DMS 273 (cell line): Measurements from ENCODE around the gene PGS1.
A peak's percentile ranks its signal among the peaks of the same experiment; 100 is the strongest.
"Not testable (repeated sequence)": the region's sequence is repeated elsewhere in the genome, so short reads cannot be mapped to it uniquely, and the experiment has no call there.

ENCODE experiments used
- DNase-seq: peaks from one replicate; lab custom pipeline; 2025; ENCODE audit not compliant: unreplicated experiment; lab: John Stamatoyannopoulos, UW

Gene PGS1

DNA sequence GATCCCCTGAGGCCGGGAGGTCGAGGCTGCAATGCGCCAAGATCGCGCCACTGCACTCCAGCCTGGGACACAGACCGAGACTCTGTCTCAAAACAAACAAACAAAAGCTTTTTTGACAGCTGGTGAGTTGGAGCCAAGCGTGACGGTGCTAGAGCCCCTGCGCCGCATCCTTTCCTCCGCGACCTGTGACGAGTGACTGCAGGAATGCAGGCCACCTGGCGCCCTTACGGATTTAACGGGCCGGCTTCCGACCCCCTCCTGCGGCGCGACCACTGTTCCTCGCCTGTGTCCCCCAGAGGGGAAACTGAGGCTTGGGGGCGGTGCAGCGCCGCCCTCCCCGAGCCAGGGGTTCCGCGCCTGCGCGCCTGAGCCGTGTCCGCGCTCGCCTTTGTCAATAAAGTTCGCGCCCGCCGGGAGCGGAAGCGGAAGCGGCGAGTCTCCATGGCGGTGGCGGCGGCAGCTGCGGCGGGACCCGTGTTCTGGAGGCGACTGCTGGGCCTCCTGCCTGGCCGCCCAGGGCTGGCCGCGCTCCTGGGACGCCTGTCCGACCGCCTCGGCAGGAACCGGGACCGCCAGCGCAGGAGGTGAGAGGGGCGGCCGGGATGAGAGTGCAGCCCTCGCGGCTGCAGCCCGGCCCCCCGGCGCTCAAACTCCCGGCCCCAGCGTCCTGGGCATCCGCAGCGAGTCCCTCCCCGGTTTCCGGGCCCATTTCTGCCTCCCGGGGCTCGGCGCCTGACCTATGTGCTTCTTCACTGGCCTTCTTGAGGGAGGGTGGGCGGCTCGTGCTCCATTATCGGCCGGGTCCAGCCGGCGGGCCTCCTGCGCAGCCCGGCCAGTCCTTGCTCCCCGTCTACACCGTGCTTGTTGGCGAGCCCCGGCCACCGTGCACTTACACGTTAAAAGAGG is at the start of gene PGS1:
TSS of gene PGS1 (plus strand) at position 425 of the 906 bp plus-strand sequence. CDS start at position 442, 17 bp downstream.
- DNase-seq = peak; percentile 91

DNA sequence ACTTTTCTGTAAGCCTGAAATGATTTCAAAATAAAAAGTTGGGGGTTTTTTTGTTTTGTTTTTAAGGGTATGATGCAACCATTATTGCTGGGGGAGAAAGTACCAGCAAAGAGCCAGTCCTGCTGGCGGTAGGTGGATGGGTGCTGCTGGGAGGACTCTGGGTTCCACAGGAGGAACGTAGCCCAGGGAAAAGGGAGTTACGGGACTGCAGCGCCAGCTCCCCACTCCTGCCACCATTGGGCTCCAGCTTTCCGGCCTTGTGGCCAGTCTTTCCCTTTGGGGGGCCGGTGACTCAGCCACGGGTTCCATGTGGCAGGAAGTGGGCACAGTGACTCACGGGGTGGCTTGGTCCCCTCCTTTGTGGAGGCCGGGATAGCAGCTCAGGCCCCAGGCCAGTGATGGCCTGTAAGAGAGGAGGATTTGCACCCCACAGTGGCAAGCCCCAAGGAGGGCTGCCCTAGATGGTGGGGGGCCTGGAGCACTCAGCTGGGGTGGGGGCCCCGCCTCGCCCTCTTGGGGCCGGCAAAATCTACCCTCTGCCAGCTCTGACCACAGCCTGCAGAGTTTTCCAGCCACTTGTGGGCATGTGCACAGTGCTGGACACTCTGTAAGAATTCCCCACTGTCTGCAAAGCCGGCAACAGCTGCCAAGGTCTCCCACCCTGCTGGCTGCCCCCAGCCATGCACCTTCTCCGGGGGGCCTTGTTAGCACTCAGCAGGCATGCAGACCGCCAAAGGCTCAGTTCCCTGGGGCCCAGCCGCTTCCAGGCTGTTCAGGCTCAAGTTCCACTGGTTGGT is 49.0 kb upstream of the PGS1 start:
- no peak for DNase-seq

DNA sequence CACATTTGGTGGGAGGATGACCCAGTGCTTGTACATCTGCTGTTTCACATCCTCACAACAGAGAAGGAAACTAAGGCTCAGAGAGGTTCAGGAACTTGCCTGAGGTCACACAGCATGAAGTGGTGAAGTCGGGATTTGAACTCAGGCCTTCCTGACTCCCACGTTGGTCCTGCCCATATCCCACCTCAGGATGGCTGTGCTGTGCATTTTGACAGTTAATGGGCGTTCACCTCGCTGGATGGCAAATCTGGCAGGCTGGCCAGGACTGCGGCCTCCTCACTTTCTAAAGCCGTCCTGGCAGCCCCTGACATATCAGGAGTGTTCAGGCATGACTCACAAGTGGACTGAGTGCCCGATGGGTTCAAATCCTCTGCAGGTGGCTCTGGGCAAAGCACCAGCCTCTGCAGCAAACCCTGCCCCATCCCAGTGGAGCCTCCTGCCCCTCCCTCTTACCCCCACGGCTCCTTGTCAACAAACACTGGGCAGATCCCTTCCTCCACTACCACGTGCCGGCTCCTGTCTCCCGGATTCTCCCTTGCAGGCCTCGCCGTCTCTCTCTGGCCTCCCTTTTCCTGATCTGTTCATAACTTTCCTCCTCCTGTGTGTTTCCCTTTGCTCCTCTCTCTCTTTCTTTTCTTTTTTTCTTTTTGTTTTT is 47.8 kb upstream of the PGS1 start:
- no peak for DNase-seq

DNA sequence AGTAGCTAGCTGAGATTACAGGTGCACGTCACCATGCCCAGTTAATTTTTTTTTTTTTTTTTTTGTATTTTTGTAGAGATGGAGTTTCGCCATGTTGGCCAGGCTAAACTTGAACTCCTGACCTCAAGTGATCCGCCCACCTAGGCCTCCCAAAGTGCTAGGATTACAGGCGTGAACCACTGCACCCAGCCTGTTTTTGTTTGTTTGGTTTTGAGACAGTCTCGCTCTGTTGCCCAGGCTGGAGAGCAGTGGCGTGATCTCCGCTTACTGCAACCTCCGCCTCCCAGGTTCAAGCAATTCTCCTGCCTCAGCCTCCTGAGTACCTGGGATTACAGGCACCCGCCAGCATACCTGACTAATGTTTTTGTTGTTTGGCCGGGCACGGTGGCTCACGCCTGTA is 47.1 kb upstream of the PGS1 start:
- DNase-seq = not testable (repeated sequence)

- DNase-seq = no peak
Measured at GRCh38 chr17:78332991-78333390, 45.5 kb upstream of the PGS1 start.

- DNase-seq = no peak
Measured at GRCh38 chr17:78335209-78335608, 43.2 kb upstream of the PGS1 start.

GRCh38 chr17:78337244-78338109 is 41.0 kb upstream of the PGS1 start:
- DNase-seq = no peak

DNA sequence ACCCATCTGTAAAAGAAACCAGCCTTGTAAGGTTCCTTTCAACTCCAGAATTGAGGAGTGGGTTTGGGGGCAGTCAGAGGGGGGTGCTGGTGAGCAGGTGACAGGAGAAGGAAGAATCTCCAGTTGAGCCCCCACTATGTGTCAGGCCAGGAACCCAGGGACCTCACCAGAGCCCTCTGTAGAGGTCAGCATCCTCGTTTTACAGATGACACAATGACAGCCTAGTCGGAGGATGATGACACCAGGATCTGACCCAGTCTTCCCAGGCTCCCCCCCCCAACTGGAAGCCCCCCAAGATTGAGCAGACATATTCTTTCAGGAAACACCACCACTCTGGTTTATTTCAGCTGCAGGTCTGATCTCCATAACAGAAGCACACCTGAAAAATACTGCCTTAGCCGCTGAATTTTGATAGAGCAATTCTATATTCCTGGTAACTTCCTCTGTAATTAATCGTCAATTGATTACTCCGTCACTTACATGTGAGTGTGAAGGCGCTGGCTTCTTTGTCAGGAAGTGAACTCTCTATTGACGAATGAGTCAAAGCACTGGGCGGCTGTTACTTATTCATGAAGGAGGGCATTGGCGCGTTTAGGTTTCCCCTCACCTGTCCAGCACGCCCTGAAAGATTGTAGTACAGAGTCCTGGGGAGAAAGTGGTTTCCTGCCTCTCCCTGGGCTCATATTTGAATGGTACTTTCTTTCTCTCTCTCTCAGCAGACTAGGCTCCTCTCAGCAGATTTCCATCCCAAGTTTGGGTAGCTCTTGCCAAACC is 39.8 kb upstream of the PGS1 start:
- no peak for DNase-seq

DNA sequence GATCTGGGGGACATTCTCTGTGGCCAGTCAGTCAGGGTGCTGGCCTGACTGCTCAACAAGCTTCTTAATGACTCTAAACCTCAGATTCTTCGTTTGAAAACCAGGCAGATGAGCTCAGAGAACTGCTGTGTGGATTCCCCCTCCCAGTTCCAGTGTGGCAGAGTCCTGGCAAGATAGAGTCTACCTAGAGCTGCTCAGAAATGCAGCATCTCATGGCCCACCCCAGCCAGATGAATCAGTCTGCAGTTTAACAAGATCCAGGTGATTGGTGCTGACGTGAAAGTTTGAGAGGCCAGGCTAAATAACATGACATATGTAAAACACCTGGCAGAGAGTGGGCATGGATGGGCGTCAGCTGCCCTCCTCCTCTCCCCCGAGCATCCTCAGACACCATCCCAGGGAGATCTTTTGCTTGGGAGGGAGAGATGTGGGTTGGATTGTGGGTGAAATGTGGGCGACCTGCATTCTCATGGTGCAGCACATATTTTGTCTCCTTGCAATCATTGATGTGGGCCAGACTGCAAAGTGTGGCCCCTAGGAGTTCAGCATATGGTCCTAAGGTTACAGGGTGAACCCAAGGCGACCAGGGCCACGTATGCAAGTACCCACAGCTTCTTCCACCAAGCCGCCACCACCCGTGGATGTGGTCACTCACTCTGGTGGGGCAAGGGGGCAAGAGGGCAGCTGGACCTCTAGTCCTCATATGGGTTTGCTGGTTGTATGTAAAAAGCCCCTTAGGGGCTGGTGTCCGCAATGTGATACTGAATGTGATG is 38.1 kb upstream of the PGS1 start:
- DNase-seq = no peak

DNA sequence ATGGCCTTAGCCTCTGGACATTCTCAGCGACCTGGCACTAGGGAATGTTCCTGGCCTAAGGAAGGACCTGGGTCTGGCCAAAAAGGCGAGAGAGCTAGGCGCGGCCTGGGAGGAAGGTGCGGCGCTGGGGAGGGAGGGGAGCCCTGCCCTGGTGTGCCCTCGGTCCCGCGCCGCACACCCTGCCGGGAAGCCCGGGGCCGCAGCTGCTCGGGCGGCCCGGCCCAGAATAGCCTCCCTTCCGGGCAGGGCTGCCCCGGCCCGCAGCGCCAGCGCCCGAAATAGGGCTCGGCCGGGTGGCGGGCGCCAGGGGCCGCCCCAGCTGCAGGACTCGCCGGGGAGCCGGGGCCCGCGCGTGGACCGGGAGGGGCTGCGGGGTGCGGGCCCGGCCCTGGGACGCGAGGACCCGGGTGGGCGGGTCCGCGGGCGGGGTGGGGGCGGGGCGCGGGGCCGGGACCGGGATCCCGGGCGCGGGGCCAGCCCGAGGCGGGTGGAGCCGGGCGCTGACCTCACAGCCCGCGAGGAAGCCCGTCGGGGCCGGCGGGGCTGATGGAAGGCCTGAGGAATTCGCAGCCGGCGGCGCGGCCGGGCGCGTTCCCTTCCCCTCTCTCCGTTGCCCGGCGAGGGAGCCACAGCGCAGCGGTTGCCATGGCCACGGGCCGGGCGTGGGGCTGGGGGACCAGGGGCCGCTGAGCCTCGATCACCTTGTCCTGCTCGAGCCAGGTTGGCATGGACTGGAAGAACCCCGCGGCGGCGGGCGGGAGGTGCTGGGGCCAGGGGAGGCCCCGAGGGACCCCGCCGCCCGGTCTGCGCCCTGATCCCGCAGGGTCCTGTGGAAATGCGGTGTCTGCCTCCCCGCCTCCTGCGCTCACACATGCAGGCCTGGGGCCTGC is 36.6 kb upstream of the PGS1 start:
- DNase-seq = peak; percentile 77

DNA sequence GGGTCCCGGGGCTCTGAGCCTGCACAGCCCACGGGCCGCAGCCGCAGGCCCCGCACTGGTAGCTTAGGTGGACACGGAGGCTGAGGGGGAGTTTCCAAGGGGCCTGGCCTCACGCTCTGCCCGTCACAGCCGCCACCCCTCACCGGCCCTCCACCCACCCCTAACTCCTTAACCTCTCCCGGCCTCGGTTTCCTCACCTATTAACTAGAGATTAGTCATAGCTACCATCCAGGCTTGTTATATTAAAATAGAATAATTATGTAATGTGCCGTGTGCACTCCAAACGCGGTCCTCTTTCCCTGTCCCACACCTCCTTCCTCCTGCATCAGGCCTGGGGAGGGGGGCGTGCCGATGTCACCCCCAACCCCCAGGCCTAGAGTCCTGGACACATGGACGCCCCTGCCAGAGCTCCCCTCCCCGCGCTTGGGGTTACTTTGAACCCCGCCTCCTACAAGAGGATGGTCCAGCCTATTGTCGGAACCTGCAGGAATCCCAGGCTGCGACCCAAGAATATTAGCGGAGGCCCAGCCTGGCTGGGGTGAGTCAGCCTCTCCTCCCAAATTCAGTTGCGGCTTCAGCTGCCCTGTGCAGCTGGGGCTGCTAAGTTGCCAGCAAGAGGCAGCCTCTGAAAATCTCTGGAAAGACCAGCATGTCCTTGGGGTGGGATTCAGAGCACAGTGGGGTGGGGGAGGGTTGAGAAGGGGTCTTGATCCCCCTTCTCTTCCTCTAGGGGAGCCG is 35.8 kb upstream of the PGS1 start:
- peak; percentile 62 for DNase-seq

GRCh38 chr17:78343187-78343542 is 35.3 kb upstream of the PGS1 start:
- no peak for DNase-seq

GRCh38 chr17:78343543-78344201 is 34.8 kb upstream of the PGS1 start:
- peak; percentile 61 for DNase-seq

GRCh38 chr17:78344666-78345065 is 33.8 kb upstream of the PGS1 start:
- DNase-seq = peak; percentile 58

DNA sequence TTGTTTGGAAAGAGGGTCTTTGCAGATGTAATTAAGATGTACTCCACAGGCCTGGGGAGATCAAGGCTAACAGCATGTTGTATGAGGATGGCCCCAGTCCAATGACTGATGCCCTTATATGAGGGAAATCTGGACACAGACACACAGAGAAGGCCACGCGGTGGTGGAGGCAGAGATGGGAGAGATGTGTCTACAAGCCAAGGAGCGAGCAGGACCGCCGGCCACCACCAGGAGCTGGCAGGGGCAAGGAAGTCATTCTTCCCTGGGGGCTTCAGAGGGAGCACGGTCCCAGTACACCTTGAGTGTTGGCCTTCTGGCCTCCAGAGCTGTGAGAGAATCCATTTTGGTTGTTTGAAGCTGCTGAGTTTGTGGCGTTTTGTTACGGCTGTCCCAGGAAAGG is 33.3 kb upstream of the PGS1 start:
- DNase-seq = no peak

- DNase-seq = no peak
Measured at GRCh38 chr17:78345791-78346494, 32.5 kb upstream of the PGS1 start.
